Activated CD4-positive, CD25-positive, alpha-beta regulatory T cell (primary cell): ENCODE data around the gene ACSM2B.
"Not testable (repeated sequence)": the region's sequence is repeated elsewhere in the genome, so short reads cannot be mapped to it uniquely, and the experiment has no call there.

ENCODE experiments used
- DNase-seq, 4 experiments: peaks; one replicate each; lab custom pipeline; 2025; lab: John Stamatoyannopoulos, UW

Gene ACSM2B

GRCh38 chr16:20595068-20595467, 18.9 kb upstream of the ACSM2B start:
- DNase-seq = not testable (repeated sequence)

GRCh38 chr16:20592780-20593179, 16.6 kb upstream of the ACSM2B start:
- DNase-seq = not testable (repeated sequence)

DNA sequence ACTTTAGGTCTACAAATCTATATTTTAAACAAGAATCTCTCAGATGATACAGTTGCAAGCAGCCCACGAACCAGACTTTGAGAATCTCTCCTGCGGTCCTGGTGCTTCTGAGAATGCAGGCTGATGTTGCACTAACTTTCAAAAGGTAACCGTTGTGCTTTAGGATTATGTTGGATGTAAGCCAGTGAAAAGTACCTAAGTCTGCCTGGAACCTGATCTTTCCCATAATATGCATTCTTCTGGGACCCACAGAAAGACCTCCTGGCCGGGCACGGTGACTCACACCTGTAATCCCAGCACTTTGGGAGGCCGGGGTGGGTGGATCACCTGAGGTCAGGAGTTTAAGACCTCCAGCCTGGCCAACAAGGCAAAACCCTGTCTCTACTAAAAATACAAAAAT, 13.3 kb upstream of the ACSM2B start:
- DNase-seq = not testable (repeated sequence)

- DNase-seq = not testable (repeated sequence)
Observed at GRCh38 chr16:20587645-20588074, 11.5 kb upstream of the ACSM2B start.

DNA sequence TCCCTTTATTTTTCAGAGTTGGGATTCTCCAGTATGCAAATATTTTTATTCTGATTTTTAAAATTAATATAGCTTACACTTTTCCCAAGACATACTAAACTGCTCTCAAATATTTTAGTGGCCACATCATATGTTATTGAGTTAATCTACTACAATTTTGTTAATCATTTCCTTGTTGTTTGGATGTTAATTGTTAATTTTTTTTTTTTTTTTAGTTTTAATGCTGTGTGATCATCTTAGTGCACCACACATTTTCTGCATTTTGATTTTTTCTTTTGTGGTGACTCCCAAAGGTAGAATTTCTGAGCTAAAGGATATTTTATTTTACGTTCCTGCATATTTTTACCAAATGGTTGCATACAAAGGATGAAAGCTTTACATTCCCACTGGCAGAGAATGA, 10.5 kb upstream of the ACSM2B start:
- not testable (repeated sequence) for DNase-seq

DNA sequence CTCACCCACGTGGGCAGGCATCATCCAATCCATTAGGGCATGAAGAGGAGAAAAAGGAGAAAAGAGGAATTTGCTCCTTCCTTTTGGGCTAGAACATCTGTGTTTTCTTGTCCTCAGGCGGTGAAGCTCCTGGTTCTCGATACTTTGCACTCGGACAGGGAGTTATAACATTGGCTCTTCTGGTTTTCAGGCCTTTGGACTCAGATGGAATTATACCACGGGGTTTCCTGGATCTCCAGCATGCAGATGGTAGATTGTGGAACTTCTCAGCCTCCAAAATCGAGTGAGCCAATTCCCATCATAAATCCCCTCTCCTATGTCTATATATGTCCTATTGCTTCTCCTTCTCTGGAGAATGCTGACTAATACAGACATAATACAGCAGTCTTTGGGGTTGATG, 9.9 kb upstream of the ACSM2B start:
- not testable (repeated sequence) for DNase-seq

DNA sequence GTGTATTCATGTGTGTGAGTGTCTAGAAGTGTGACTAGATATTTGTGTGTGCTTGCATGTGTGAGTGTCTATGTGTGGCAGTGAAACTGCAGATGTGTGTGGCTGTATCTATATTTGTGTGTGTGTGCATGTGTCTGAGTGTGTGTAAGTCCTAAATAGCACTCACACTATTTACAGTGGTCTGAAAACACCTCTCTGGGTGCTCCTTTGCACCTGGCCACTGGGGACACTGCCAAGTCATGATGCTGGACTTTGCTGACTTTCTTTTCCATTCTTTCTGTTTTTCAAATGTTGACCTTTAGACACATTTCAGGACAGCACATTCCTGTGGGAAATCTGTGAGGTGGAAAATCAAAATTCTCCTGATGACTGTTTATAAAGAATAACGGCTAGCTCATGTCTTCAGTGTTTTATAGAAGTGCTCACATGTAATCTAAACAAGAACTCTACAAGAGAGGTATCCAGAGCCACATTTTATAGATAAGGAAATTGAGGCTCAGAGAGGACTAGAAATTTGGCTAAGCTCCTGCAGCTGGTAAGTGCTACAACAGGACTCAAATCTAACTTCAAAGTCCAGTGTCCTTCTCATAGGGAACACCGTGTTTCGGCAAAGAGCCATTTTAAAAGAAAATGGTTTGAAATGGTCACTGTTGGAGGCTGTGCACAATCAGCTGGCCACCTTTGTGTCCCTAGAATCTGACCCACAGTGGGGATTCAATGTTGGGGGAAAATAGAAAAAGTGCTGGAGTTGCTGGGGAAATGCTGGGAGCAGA, 4.5 kb upstream of the ACSM2B start:
- DNase-seq = not testable (repeated sequence)

- DNase-seq = not testable (repeated sequence)
Observed at GRCh38 chr16:20578091-20578490, 1.9 kb upstream of the ACSM2B start.

DNA sequence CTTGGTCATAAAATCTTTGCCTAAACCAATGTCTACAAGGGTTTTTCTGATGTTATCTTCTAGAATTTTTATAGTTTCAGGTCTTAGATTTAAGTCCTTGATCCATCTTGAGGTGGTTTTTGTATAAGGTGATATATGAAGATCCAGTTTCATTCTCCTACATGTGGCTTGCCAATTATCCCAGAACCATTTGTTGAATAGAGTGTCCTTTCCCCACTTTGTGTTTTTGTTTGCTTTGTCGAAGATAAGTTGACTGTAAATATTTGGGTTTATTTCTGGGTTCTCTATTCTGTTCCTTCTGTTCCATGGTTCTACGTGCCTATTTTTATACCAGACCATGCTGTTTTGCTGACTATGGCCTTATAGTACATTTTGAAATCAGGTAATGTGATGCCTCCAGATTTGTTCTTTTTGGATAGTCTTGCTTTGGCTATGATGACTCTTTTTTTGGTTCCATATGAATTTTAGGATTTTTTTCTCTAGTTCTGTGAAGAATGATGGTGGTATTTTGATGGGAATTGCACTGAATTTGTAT, 7.0 kb downstream of the ACSM2B start:
- not testable (repeated sequence) for DNase-seq

- no peak for DNase-seq
Observed at GRCh38 chr16:20568404-20568803, 7.8 kb downstream of the ACSM2B start.

GRCh38 chr16:20566864-20567263, 9.3 kb downstream of the ACSM2B start:
- no peak for DNase-seq

DNA sequence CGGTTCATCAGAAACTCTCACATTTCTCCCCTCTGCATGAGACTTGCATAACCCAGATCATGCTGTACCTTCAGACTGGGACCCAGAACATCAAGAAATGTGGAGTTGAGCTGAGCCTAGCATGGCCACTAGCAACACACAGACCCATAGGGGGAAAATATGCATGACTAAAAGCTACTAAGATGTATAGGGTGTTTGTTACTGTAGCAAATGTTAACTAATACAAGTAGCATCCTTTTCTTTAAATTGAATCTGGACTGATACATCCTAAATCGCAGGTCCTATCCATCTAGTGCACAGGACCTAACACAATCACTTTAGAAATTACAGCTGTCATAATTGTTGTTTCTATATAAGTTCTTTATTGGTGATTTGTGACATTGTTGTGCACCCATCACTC, 10.8 kb downstream of the ACSM2B start:
- DNase-seq = not testable (repeated sequence)

DNA sequence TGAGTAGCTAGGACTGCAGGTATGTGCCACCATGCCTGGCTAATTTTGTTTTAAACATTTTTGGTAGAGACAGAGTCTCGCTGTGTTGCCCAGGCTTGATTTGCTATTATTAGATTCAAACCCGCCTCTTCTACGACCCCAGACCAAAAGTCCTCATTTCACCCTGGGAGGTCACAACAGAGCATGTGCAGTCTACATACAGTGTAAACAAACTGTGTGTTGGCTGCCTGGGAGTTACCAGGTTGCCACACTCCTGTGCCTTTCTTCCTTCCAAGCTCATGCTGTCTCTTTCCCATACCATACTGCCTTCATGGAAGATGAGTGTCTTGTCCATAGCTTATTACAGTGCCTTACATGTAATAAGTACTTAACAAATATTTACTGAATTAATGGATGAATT, 11.9 kb downstream of the ACSM2B start:
- not testable (repeated sequence) for DNase-seq

GRCh38 chr16:20555628-20556027, 20.5 kb downstream of the ACSM2B start:
- DNase-seq = not testable (repeated sequence)

- not testable (repeated sequence) for DNase-seq
Observed at GRCh38 chr16:20554689-20555088, 21.5 kb downstream of the ACSM2B start.

DNA sequence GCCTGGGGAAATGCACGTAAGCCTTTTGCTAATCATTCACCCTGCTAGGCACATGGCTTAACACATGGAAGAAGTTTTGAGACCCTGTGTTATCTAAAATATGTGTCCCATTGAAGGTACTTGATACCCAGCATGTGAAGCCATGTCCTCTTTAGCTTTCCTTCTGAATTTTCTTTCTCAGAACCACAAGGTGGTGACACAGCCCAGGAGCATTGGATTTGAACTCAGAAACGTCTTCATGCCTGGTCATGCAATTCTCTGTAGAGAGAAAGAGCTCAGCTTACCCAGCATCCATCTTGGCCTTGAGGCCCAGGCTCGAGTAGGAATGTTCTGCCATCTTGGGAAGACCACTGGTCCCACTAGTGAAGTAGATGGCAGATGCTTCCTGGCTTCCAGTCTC, 22.7 kb downstream of the ACSM2B start:
- not testable (repeated sequence) for DNase-seq

- not testable (repeated sequence) for DNase-seq
Observed at GRCh38 chr16:20546951-20547350, 29.2 kb downstream of the ACSM2B start.

- not testable (repeated sequence) for DNase-seq
Observed at GRCh38 chr16:20546278-20546853, 29.8 kb downstream of the ACSM2B start.

DNA sequence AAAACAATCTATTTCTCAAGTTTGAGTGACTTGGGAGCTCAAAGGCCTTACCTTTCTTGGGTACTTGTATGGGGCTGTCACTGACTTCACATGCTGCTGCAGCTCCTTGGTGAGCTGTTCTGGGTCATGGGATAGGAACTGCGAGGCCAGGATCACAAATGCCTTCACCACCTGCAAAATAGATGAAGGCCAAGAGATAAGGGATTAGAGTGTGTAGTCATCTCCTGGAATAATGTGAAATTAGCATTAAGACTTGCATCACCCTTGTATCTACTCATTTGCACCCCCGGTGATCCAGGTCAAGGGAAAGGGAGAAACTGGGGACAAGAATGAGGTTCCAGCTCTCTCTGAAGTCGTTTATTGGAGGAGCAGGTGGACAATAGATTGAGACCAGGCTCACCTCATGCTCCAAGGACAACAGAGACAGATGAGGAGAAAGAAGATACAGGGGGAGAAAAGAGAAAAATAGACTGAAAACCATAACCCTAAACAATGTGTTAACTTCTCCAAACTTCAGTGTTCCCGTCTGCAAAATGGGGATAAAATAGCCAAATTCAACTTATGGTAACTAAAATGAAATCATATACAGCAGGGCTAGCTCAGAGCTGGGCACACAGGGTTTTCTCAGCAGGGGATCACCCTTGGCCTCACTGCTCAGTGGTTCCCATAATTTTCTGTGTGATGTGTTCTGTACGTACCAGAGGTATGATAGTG, 35.4 kb downstream of the ACSM2B start:
- DNase-seq = not testable (repeated sequence)

DNA sequence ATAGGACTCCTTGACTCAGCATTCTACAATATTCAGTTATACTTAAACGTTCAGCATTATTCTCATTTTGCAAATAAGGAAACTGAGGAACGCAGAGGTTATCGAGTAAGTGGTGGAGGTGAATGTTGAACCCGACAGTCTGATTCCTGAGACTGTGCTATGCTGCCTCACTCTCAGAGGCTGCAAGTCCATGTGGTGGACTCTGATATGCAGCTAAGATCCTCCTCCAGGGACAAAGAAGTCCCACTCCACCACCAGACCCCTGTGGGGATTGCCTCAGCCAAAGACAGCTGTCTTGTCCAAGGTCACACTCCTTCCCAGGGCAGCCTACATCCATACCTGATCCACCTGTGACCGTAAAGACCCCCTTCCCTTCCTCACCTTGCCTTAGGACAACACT, 37.5 kb downstream of the ACSM2B start:
- DNase-seq = no peak

- no peak for DNase-seq
Observed at GRCh38 chr16:20538181-20538580, 38.0 kb downstream of the ACSM2B start.

- not testable (repeated sequence) for DNase-seq
Observed at GRCh38 chr16:20536669-20537068, 39.5 kb downstream of the ACSM2B start.
